HS-27A (cell line): ENCODE data around the gene RNF222.
"Not testable (repeated sequence)": the region's sequence is repeated elsewhere in the genome, so short reads cannot be mapped to it uniquely, and the experiment has no call there.

Experiments
- DNase-seq: peaks from one replicate; pipeline ENCODE4 v3.0.0-alpha.2; 2012; ENCODE audit warnings: low read depth, missing footprints

Gene RNF222

GRCh38 chr17:8410883-8411238, 13.2 kb upstream of the RNF222 start:
- no peak for DNase-seq

GRCh38 chr17:8409966-8410882, 12.6 kb upstream of the RNF222 start:
- DNase-seq: peak; percentile 73

GRCh38 chr17:8408371-8408770, 10.7 kb upstream of the RNF222 start:
- DNase-seq: no peak

- DNase-seq: no peak
Measured at GRCh38 chr17:8406174-8406573, 8.5 kb upstream of the RNF222 start.

GRCh38 chr17:8405499-8406016, 7.9 kb upstream of the RNF222 start:
- DNase-seq: no peak

- DNase-seq: no peak
Measured at GRCh38 chr17:8402921-8403536, 5.4 kb upstream of the RNF222 start.

- no peak for DNase-seq
Measured at GRCh38 chr17:8401107-8401506, 3.5 kb upstream of the RNF222 start.

- DNase-seq: no peak
Measured at GRCh38 chr17:8398980-8399379, 1.4 kb upstream of the RNF222 start.

GRCh38 chr17:8394497-8394896, 3.1 kb downstream of the RNF222 start:
- DNase-seq: not testable (repeated sequence)

GRCh38 chr17:8393470-8394231, 4.0 kb downstream of the RNF222 start:
- DNase-seq: no peak

GRCh38 chr17:8392674-8393469, 4.8 kb downstream of the RNF222 start:
- no peak for DNase-seq

- DNase-seq: no peak
Measured at GRCh38 chr17:8392274-8392673, 5.4 kb downstream of the RNF222 start.

GRCh38 chr17:8391711-8392110, 5.9 kb downstream of the RNF222 start:
- DNase-seq: no peak

- DNase-seq: no peak
Measured at GRCh38 chr17:8387914-8388651, 9.5 kb downstream of the RNF222 start.

GRCh38 chr17:8386841-8387240, 10.8 kb downstream of the RNF222 start:
- DNase-seq: no peak

- DNase-seq: peak; percentile 89
Measured at GRCh38 chr17:8384801-8385378, 12.7 kb downstream of the RNF222 start.

- DNase-seq: peak; percentile 99
Measured at GRCh38 chr17:8383143-8383822, 14.3 kb downstream of the RNF222 start, which contains the start of gene RPL26. TSS of gene RPL26 (minus strand) at chr17:8383193. CDS start at chr17:8382310, 883 bp downstream.

- no peak for DNase-seq
Measured at GRCh38 chr17:8382880-8383142, 14.8 kb downstream of the RNF222 start.

- no peak for DNase-seq
Measured at GRCh38 chr17:8382052-8382879, 15.4 kb downstream of the RNF222 start.
